HEK293 (cell line): ENCODE measurements around the gene CBY1.

Experiments used
- AEBP2 ChIP-seq: fragments of 450-650 bp; formaldehyde crosslinking; IDR thresholded peaks from 2 replicates; pipeline ENCODE4 v1.5.1; 2016; ENCODE audit warnings: missing biosample characterization, missing genetic modification characterization, borderline replicate concordance
- CTCF ChIP-seq: fragments of 450-650 bp; formaldehyde crosslinking; IDR thresholded peaks from 2 replicates; pipeline ENCODE4 v1.5.1; 2016; ENCODE audit warnings: missing biosample characterization, missing genetic modification characterization
- MYNN ChIP-seq: fragments of 450-650 bp; formaldehyde crosslinking; IDR thresholded peaks from 2 replicates; pipeline ENCODE4 v1.5.1; 2016; ENCODE audit warnings: missing biosample characterization, missing genetic modification characterization, borderline replicate concordance
- SETDB1 ChIP-seq: IDR thresholded peaks from one replicate; pipeline ENCODE4 v1.6.1; 2017; ENCODE audit warnings: mild to moderate bottlenecking, low read length, moderate library complexity, mixed read lengths; ENCODE audit not compliant: insufficient read length
- SP2 ChIP-seq: fragments of 450-650 bp; formaldehyde crosslinking; IDR thresholded peaks from 2 replicates; pipeline ENCODE4 v1.5.1; 2016; ENCODE audit warnings: missing biosample characterization, missing genetic modification characterization
- YY1 ChIP-seq: fragments of 450-650 bp; formaldehyde crosslinking; IDR thresholded peaks from 2 replicates; pipeline ENCODE4 v1.5.1; 2018; ENCODE audit warnings: missing biosample characterization, missing genetic modification characterization
- ZNF10 ChIP-seq: fragments of 450-650 bp; formaldehyde crosslinking; IDR thresholded peaks from 2 replicates; pipeline ENCODE4 v1.5.1; 2017; ENCODE audit warnings: missing biosample characterization, missing genetic modification characterization
- ZNF155 ChIP-seq: fragments of 450-650 bp; formaldehyde crosslinking; IDR thresholded peaks from 2 replicates; pipeline ENCODE4 v1.5.1; 2016; ENCODE audit warnings: missing biosample characterization, missing genetic modification characterization
- ZNF157 ChIP-seq: fragments of 450-650 bp; formaldehyde crosslinking; IDR thresholded peaks from 2 replicates; pipeline ENCODE4 v1.5.1; 2016; ENCODE audit warnings: missing biosample characterization, missing genetic modification characterization
- ZNF423 ChIP-seq: fragments of 450-650 bp; formaldehyde crosslinking; IDR thresholded peaks from 2 replicates; pipeline ENCODE4 v1.5.1; 2016; ENCODE audit warnings: missing biosample characterization, missing genetic modification characterization
- ZNF48 ChIP-seq: fragments of 450-650 bp; formaldehyde crosslinking; IDR thresholded peaks from 2 replicates; pipeline ENCODE4 v1.5.1; 2016; ENCODE audit warnings: missing biosample characterization, missing genetic modification characterization
- ZNF677 ChIP-seq: fragments of 450-650 bp; IDR thresholded peaks from 2 replicates; pipeline ENCODE4 v1.5.0; 2018; ENCODE audit warnings: missing biosample characterization, mild to moderate bottlenecking, missing genetic modification characterization, moderate library complexity
- ZNF776 ChIP-seq: fragments of 450-650 bp; formaldehyde crosslinking; IDR thresholded peaks from 2 replicates; pipeline ENCODE4 v1.5.0; 2017; ENCODE audit warnings: missing biosample characterization, missing genetic modification characterization, borderline replicate concordance
- TF ChIP-seq, protein P1 (sequence below): fragments of 450-650 bp; formaldehyde crosslinking; IDR thresholded peaks from 2 replicates; pipeline ENCODE4 v1.5.1; 2016; ENCODE audit warnings: missing biosample characterization, missing genetic modification characterization

DNA sequence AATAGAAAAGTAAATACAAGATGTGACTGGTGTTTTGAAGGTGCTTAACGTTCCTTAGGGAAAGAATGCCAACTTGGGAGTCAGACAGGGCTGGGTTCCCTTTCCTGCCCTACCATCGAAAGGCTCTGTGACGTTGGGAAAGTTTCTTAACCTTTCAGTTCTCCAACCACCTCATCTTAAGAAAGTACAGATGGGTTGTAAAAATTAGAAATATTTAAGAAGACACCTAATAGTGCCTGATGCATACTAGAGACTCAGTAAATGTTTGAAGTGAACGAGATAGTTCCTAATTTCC, 50.4 kb downstream of the CBY1 start:
- TF ChIP-seq YY1 (no peak), ZNF677 (tag by site-specific recombination) (no peak), AEBP2 (no peak), MYNN (tag by site-specific recombination) (no peak), ZNF48 (tag by site-specific recombination) (no peak), ZNF157 (tag by site-specific recombination) (no peak), ZNF423 (tag by site-specific recombination) (no peak), CTCF (tag by site-specific recombination) (no peak), SP2 (tag by site-specific recombination) (no peak), ZNF10 (tag by site-specific recombination) (no peak), SETDB1 (no peak), ZNF155 (no peak), ZNF776 (tag by site-specific recombination) (no peak)
- TF ChIP-seq, protein P1, sequence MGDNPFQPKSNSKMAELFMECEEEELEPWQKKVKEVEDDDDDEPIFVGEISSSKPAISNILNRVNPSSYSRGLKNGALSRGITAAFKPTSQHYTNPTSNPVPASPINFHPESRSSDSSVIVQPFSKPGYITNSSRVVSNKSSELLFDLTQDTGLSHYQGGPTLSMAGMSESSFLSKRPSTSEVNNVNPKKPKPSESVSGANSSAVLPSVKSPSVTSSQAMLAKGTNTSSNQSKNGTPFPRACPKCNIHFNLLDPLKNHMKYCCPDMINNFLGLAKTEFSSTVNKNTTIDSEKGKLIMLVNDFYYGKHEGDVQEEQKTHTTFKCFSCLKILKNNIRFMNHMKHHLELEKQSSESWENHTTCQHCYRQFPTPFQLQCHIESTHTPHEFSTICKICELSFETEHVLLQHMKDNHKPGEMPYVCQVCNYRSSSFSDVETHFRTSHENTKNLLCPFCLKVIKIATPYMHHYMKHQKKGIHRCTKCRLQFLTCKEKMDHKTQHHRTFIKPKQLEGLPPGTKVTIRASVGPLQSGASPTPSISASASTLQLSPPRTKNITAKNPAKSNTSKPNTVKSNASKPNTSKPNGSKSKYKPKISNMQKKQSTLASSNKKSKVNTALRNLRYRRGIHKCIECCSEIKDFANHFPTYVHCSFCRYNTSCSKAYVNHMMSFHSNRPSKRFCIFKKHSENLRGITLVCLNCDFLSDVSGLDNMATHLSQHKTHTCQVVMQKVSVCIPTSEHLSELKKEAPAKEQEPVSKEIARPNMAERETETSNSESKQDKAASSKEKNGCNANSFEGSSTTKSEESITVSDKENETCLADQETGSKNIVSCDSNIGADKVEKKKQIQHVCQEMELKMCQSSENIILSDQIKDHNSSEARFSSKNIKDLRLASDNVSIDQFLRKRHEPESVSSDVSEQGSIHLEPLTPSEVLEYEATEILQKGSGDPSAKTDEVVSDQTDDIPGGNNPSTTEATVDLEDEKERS (tag by site-specific recombination): no peak
